Heart right ventricle (tissue), 16 donors: ENCODE measurements around the gene OSBP. TPM values are rescaled to one million over a fixed set of nuclear protein-coding genes. Genes with fewer than 3 reads are reported as not detected.

Experiments used
- ATAC-seq, 8 donors: fragments of 200-7000 bp; cut with Tn5 transposase; one replicate each; pipeline ENCODE4 v1.9.1; 2020; ENCODE audit warnings: mild to moderate bottlenecking in 8 of 8, moderate library complexity in 8 of 8, moderate number of reproducible peaks in 1 of 8
- DNase-seq, 2 donors: peaks; one replicate each; pipeline ENCODE4 v3.0.0-alpha.2; 2020
- H3K27ac ChIP-seq, 10 donors: fragments of 200-600 bp; sonication (generic) in 2 of 10; one replicate each; pipeline versions ENCODE4 v1.5.0 to v1.8.0; 2020 to 2022; ENCODE audit warnings: mild to moderate bottlenecking in 3 of 10
- H3K27me3 ChIP-seq, 7 donors: fragments of 200-600 bp; one replicate each; pipeline ENCODE4 v1.8.0; 2021 to 2022; ENCODE audit warnings: mild to moderate bottlenecking in 2 of 7
- H3K36me3 ChIP-seq, 9 donors: fragments of 200-600 bp; sonication (generic) in 1 of 9; one replicate each; pipeline versions ENCODE4 v1.5.0 to v1.8.0; 2020 to 2022; ENCODE audit warnings: mild to moderate bottlenecking in 2 of 9
- H3K4me1 ChIP-seq, 9 donors: fragments of 200-600 bp; sonication (generic) in 1 of 9; one replicate each; pipeline versions ENCODE4 v1.5.0 to v1.8.0; 2020 to 2022; ENCODE audit warnings: mild to moderate bottlenecking in 4 of 9
- H3K4me3 ChIP-seq, 10 donors: fragments of 200-600 bp; sonication (generic) in 2 of 10; one replicate each; pipeline versions ENCODE4 v1.5.0 to v1.8.0; 2020 to 2022; ENCODE audit warnings: mild to moderate bottlenecking in 7 of 10, moderate library complexity in 2 of 10
- H3K9me3 ChIP-seq, 11 donors: fragments of 200-600 bp in 10 of 11; sonication (generic) in 2 of 11; one replicate each; pipeline versions ENCODE4 v1.5.0 to v1.8.0; 2013 to 2022; ENCODE audit warnings: mild to moderate bottlenecking in 2 of 11, control low read depth in 1 of 11, moderate library complexity in 1 of 11
- WGBS, 2 donors: extraction: QIAGEN DNeasy Blood & Tissue Kit; methylation state at CpG; one replicate each; pipeline ENCODE4 v1.1.7; 2013; ENCODE audit warnings: inconsistent platforms in 1 of 2; 5-methylcytosine and 5-hydroxymethylcytosine counted together
- intact Hi-C, 10 donors: fragments of 100-400 bp; cut with DNase I; formaldehyde crosslinking; loops; one replicate each; pipeline versions ENCODE4 v1.11.1 to v1.14.2; 2022
- polyA plus RNA-seq, 2 donors: library from polyadenylated mRNA; stranded (reverse); fragments of 200-250 nt; gene quantifications; one replicate each; pipeline ENCODE4 v1.2.3, GENCODE V29; 2013
- total RNA-seq, 10 donors: library from RNA; stranded (reverse); fragmentation: NEBNext Ultra II Directional in 3 of 10; extraction: Animal tissue kit (Norgen Biotek cat#: 25700) in 3 of 10; gene quantifications; one replicate each; pipeline versions ENCODE4 v1.2.1 to v1.2.4, GENCODE V29; 2021 to 2023
- TF ChIP-seq, protein P1 (sequence below), 9 donors: fragments of 200-600 bp; sonication (generic) in 2 of 9; IDR thresholded peaks; one replicate each; pipeline versions ENCODE4 v1.5.0 to v1.8.0; 2021 to 2022; ENCODE audit warnings: antibody characterized with exemption in 9 of 9, mild to moderate bottlenecking in 5 of 9, moderate library complexity in 1 of 9
- donor health status: Arrhythmogenic right ventricular cardiomyopathy.
- donor health status: ischemic (EF 13 %, LVEDD 7.1; RV severe dilation, severe dysfunction).
- donor health status: healthy with polysubstance abuse.
- donor health status: DM: no; HTN: yes; CAD: no.
- donor health status: DM: no; HTN: no; CAD: no.
- donor health status: ischemic (EF 25% LVEDD 6.9; RV normal size, moderate dysfunction).
- donor health status: ischemic (EF 25% LVEDD 5.7; RV mildly dilated, moderate dysfunction).
- donor health status: healthy.
- donor health status: DM: yes; HTN: yes; CAD: no.
- donor health status: Ischemic cardiomyopathy.
- donor health status: ischemic (EF 35%, LVEDD 5.7; RV mildly dilated, moderate dysfunction).
- donor health status: nonischemic (EF 11% LVEDD 7.7; RV severe dilation, severe dysfunction).
- donor health status: DM: yes; HTN: yes; CAD: no.
- donor health status: PGD.
- donor health status: ischemic (EF 29% LVEDD 5.4; RV normal size, mild dysfunction).
- donor health status: nonischemic (EF 23%, LVEDD 6.1; RV moderate dilation, normal function).

The OSBP gene
- total and polyA plus RNA-seq, 12 donors: 11.2 to 46.8 (median 39.0) TPM

DNA sequence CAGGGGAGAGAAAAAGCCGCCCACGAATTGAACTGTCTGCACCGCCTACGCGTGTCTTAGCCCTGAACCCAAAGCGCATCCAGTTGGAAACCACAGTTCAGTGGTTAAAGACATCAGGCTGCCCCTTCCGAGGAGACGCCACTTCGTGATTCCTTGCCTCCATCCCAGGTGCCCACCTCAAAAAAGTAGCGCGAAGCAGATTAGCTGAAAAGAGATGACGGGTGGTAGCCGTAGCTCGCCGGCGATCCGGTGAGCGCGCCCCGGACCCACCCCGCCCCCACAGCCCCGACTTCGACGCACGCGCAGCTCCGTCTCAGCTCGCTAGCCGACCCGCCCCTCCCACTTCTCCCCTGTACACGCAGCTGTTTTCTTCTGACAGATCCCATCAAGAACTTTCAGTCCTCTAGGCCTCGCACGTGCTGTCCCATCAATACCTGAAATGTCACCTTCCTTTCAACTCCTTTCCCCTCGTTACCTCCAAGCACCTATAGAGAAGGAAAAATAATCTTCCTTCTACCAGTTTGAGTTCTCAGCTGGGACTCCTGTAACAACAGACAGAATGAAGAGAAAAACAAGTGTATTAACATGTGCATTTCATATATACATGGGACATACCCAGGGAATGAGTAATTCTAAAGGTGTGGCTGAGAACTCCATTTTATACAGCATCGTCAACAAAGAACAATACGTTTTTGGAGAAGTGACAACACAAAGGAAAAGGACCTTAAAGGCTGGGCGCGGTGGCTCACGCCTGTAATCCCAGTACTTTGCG, 54.7 kb downstream of the OSBP start:
- Histone ChIP-seq H3K27ac (peak overlapping the region; percentile 64 to 87 (median 78)), H3K9me3 (no peaks in the 10 kb centered on the region), H3K36me3 (no peaks in the 10 kb centered on the region), H3K27me3 (no peaks in the 10 kb centered on the region), H3K4me3 (peak overlapping the region; percentile 54 to 91 (median 80)), H3K4me1 (peaks cover 0 to 38% (median 21%) of the 10 kb centered on the region in 9 donors)
- ATAC-seq (peak; percentile 86 to 94 (median 91)), DNase-seq (peak; percentile 86 to 87)
- TF ChIP-seq, protein P1, sequence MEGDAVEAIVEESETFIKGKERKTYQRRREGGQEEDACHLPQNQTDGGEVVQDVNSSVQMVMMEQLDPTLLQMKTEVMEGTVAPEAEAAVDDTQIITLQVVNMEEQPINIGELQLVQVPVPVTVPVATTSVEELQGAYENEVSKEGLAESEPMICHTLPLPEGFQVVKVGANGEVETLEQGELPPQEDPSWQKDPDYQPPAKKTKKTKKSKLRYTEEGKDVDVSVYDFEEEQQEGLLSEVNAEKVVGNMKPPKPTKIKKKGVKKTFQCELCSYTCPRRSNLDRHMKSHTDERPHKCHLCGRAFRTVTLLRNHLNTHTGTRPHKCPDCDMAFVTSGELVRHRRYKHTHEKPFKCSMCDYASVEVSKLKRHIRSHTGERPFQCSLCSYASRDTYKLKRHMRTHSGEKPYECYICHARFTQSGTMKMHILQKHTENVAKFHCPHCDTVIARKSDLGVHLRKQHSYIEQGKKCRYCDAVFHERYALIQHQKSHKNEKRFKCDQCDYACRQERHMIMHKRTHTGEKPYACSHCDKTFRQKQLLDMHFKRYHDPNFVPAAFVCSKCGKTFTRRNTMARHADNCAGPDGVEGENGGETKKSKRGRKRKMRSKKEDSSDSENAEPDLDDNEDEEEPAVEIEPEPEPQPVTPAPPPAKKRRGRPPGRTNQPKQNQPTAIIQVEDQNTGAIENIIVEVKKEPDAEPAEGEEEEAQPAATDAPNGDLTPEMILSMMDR (IDR thresholded peaks at IDR 0.05): no peak
- intact Hi-C loops: loop anchor here in 5 of 10 donors (5.0 to 10.0 kb wide), 3 partner anchors 54 to 106 kb away; partner anchors contain the start of genes OSBP (in 4 of the 5) and PATL1 (in 1 of the 5)
- 6% methylated on average over 40 of the region's 40 CpGs for WGBS, 2 donors

DNA sequence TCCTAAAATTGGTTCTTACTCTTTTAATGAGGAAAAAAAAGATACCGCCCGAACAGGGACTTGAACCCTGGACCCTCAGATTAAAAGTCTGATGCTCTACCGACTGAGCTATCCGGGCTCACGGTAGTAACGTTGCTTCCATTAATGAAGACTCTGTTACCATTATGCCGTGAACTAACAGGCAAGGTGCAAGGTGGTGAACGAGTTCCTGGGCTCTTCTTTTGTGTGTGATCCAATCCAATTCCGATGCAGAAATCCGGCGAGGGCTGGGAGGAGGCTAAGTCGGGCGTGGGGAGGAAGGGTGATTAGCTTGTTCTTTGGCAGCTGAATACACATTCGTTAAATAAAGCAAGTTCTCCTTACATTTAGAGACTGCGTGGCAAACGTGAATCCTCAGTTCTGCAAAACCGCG, 55.3 kb downstream of the OSBP start:
- Histone ChIP-seq H3K9me3 (no peaks in the 10 kb centered on the region), H3K4me1 (peaks cover 0 to 38% (median 25%) of the 10 kb centered on the region in 9 donors), H3K27me3 (no peaks in the 10 kb centered on the region), H3K36me3 (no peaks in the 10 kb centered on the region), H3K4me3 (peak overlapping the region; percentile 54 to 91 (median 80)), H3K27ac (peak overlapping the region; percentile 64 to 87 (median 78))
- TF ChIP-seq, protein P1 (IDR thresholded peaks at IDR 0.05): no peak
- ATAC-seq: peak; percentile 67 to 85 (median 78)
- intact Hi-C loops: loop anchor here in 5 of 10 donors (5.0 to 10.0 kb wide), 3 partner anchors 55 to 107 kb away; partner anchors contain the start of genes OSBP (in 4 of the 5) and PATL1 (in 1 of the 5)
- WGBS, 2 donors: 0% methylated on average over 18 of the region's 18 CpGs
- DNase-seq: peak in 1 of 2 donors; percentile 54

- Histone ChIP-seq H3K27me3 (no peaks in the 10 kb centered on the region), H3K36me3 (no peaks in the 10 kb centered on the region), H3K4me1 (peaks cover 0 to 35% (median 25%) of the 10 kb centered on the region in 9 donors), H3K4me3 (peak overlapping the region in 8 of 10 donors; percentile 54 to 91 (median 82)), H3K9me3 (no peaks in the 10 kb centered on the region), H3K27ac (peak overlapping the region in 5 of 10 donors; percentile 71 to 87 (median 79))
- intact Hi-C loops: loop anchor here in 6 of 10 donors (5.0 to 10.0 kb wide), 5 partner anchors 55 to 985 kb away; partner anchors contain the start of genes OSBP (in 4 of the 6), LPXN (in 1 of the 6), PATL1 (in 1 of the 6) and ZFP91 (in 1 of the 6)
- DNase-seq: no peak
- 38 to 50% methylated on average over 8 of the region's 8 CpGs for WGBS, 2 donors
- TF ChIP-seq, protein P1 (IDR thresholded peaks at IDR 0.05): no peak
- peak; percentile 3 to 33 (median 13) for ATAC-seq
Observed at GRCh38 chr11:59559886-59560285, 55.7 kb downstream of the OSBP start.

DNA sequence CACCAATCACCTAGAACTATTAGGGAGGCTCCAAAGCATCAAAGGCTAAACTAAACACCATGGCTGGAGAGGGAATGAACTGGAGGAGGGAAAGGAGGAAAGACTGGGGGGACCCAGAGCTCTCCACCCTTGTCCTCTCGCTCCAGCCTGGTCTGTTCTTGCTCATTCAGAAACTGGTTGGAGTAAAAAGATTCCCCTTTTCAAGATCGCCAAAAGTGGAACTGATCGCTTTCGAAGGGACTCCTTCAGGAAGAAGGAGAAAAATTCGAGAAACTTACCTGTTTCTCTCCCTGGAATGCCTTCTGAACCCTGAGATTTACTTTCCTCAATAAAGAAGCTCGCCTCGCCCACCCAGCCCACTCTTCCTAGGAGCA, 57.3 kb downstream of the OSBP start:
- Histone ChIP-seq H3K27ac (no peak overlapping the region), H3K4me3 (no peak overlapping the region), H3K27me3 (no peaks in the 10 kb centered on the region), H3K36me3 (no peaks in the 10 kb centered on the region), H3K4me1 (peaks cover 0 to 35% (median 25%) of the 10 kb centered on the region in 9 donors), H3K9me3 (no peaks in the 10 kb centered on the region)
- TF ChIP-seq, protein P1 (IDR thresholded peaks at IDR 0.05): no peak
- WGBS, 2 donors: 66 to 76% methylated on average over 7 of the region's 7 CpGs
- ATAC-seq (no peak), DNase-seq (no peak)
- intact Hi-C loops: loop anchor here in 2 of 10 donors (10.0 kb wide), 2 partner anchors 247 to 983 kb away; partner anchors contain the start of genes LPXN (in 1 of the 2) and ZFP91 (in 1 of the 2)
